Adrenal gland (tissue), 12 donors: ENCODE measurements around the gene APLP2. TPM values are rescaled to one million over a fixed set of nuclear protein-coding genes. Genes with fewer than 3 reads are reported as not detected.
A peak's percentile ranks its signal among the peaks of the same experiment; 100 is the strongest.

Experiments
- DNase-seq, 7 donors: peaks; one replicate each; pipeline ENCODE4 v3.0.0-alpha.2; 2019 to 2020
- H3K27ac ChIP-seq, 5 donors: fragments of 200-600 bp; sonication (generic) in 4 of 5; 1 replicate in 3 of 5; 2 replicates in 2 of 5; pipeline versions ENCODE4 v1.5.1 to v1.8.0; 2016 to 2020; ENCODE audit warnings: mild to moderate bottlenecking in 1 of 5
- H3K27me3 ChIP-seq: fragments of 200-600 bp; 2 replicates; pipeline ENCODE4 v1.8.0; 2021
- H3K36me3 ChIP-seq, 2 donors: fragments of 200-600 bp; replicated peaks in 1 of 2; 1 replicate in 1 of 2; 2 replicates in 1 of 2; pipeline versions ENCODE4 v1.5.1 to v1.8.0; 2018 to 2022
- H3K4me1 ChIP-seq, 2 donors: fragments of 200-600 bp; replicated peaks in 1 of 2; 1 replicate in 1 of 2; 2 replicates in 1 of 2; pipeline versions ENCODE4 v1.5.1 to v1.8.0; 2018 to 2021
- H3K4me3 ChIP-seq, 4 donors: fragments of 200-600 bp; sonication (generic) in 3 of 4; one replicate each; pipeline ENCODE4 v1.5.1; 2016 to 2018
- H3K9me3 ChIP-seq, 3 donors: fragments of 200-600 bp; sonication (generic) in 1 of 3; replicated peaks in 1 of 3; 1 replicate in 2 of 3; 2 replicates in 1 of 3; pipeline versions ENCODE4 v1.5.1 to v1.8.0; 2016 to 2021
- CTCF ChIP-seq, 6 experiments: fragments of 450-650 bp in 4 of 6; fragments of 200-600 bp in 2 of 6; sonication (generic) in 1 of 6; IDR thresholded peaks; 1 replicate in 5 of 6; 2 replicates in 1 of 6; pipeline versions ENCODE4 v1.5.1 to v1.8.0; 2016 to 2021; ENCODE audit warnings: antibody characterized with exemption in 6 of 6, mild to moderate bottlenecking in 2 of 6, moderate library complexity in 1 of 6
- POLR2A ChIP-seq, 2 donors: fragments of 450-650 bp; IDR thresholded peaks; one replicate each; pipeline ENCODE4 v1.6.1; 2017; ENCODE audit warnings: antibody characterized with exemption in 2 of 2, mild to moderate bottlenecking in 2 of 2, moderate library complexity in 1 of 2
- WGBS, 4 donors: extraction: QIAGEN DNeasy Blood & Tissue Kit in 2 of 4; methylation state at CpG; one replicate each; pipeline versions ENCODE4 v1.1.5 to v1.1.7; 2013 to 2017; 5-methylcytosine and 5-hydroxymethylcytosine counted together
- intact Hi-C, 2 donors: fragments of 100-400 bp; cut with DNase I; formaldehyde crosslinking; loops; one replicate each; pipeline versions ENCODE4 v1.14.1 to v1.15.0; 2022 to 2023
- polyA plus RNA-seq, 3 donors: library from polyadenylated mRNA; stranded (reverse); fragments of 200-250 nt in 2 of 3; fragments of 350-450 nt in 1 of 3; fragmentation: Illumina TruSeq in 1 of 3; extraction: RNeasy Lipid Tissue Mini Kit (QIAGEN cat#74804) in 1 of 3; gene quantifications; one replicate each; pipeline ENCODE4 v1.2.3, GENCODE V29; 2013 to 2014
- total RNA-seq, 9 donors: library from RNA; depleted of rRNA in 4 of 9; stranded (reverse); fragments of >200 nt in 4 of 9; fragments of 120-200 nt in 1 of 9; fragmentation: NEBNext Ultra II Directional in 1 of 9; extraction: Animal tissue kit (Norgen Biotek cat#: 25700) in 1 of 9; gene quantifications; one replicate each; pipeline versions ENCODE4 v1.1.0 to v1.2.4, GENCODE V29; 2013 to 2023
- donor health status: healthy with polysubstance abuse.
- donor health status: Bipolar disorder and iron deficiency.
- donor health status: DM: yes; HTN: yes; CAD: no.
- donor health status: DM: no; HTN: no; CAD: no.
- donor health status: DM: no; HTN: no; CAD: no.
- donor health status: DM: yes; HTN: yes; CAD: no.

The APLP2 gene
- total and polyA plus RNA-seq, 12 donors = 85.0 to 374 (median 273) TPM

GRCh38 chr11:130163346-130164220 lies 93.9 kb downstream of the APLP2 start:
- Histone ChIP-seq H3K27me3 (peaks cover 29% of the 10 kb centered on the region), H3K9me3 (no peaks in the 10 kb centered on the region), H3K4me3 (no peak overlapping the region), H3K27ac (peak overlapping the region in 1 of 5 donors; percentile 83), H3K4me1 (peaks cover 3 to 7% of the 10 kb centered on the region in 2 donors), H3K36me3 (no peaks in the 10 kb centered on the region)
- WGBS, 4 donors = 46 to 63% (median 49%) methylated on average over 8 to 13 of the region's 13 CpGs
- intact Hi-C loops = no loop called here
- no peak for TF ChIP-seq CTCF (IDR thresholded peaks at IDR 0.05)
- no peak for TF ChIP-seq POLR2A (IDR thresholded peaks at IDR 0.05)
- peak in 5 of 7 donors; percentile 35 to 57 (median 42) for DNase-seq

GRCh38 chr11:130164221-130164570 lies 94.5 kb downstream of the APLP2 start:
- DNase-seq = no peak
- intact Hi-C loops = no loop called here
- Histone ChIP-seq H3K4me1 (peaks cover 3 to 7% of the 10 kb centered on the region in 2 donors), H3K9me3 (no peaks in the 10 kb centered on the region), H3K27ac (peak overlapping the region in 1 of 5 donors; percentile 83), H3K27me3 (peaks cover 27% of the 10 kb centered on the region), H3K4me3 (no peak overlapping the region), H3K36me3 (no peaks in the 10 kb centered on the region)
- 55 to 73% (median 72%) methylated on average over 2 of the region's 2 CpGs for WGBS, 4 donors
- no peak for TF ChIP-seq CTCF (IDR thresholded peaks at IDR 0.05)
- TF ChIP-seq POLR2A (IDR thresholded peaks at IDR 0.05) = no peak

- intact Hi-C loops = no loop called here
- Histone ChIP-seq H3K9me3 (no peaks in the 10 kb centered on the region), H3K4me1 (peaks cover 0 to 3% of the 10 kb centered on the region in 2 donors), H3K4me3 (no peak overlapping the region), H3K27ac (peak overlapping the region in 3 of 5 donors; percentile 56 to 83 (median 56)), H3K27me3 (peaks cover 12% of the 10 kb centered on the region), H3K36me3 (no peaks in the 10 kb centered on the region)
- 74 to 80% (median 78%) methylated on average over 9 of the region's 9 CpGs for WGBS, 4 donors
- DNase-seq = peak in 3 of 7 donors; percentile 48 to 62 (median 50)
- TF ChIP-seq POLR2A (IDR thresholded peaks at IDR 0.05) = no peak
- no peak for TF ChIP-seq CTCF (IDR thresholded peaks at IDR 0.05)
Observed at GRCh38 chr11:130165601-130166456, 96.1 kb downstream of the APLP2 start.

- Histone ChIP-seq H3K4me1 (peaks cover 0 to 3% of the 10 kb centered on the region in 2 donors), H3K36me3 (no peaks in the 10 kb centered on the region), H3K9me3 (no peaks in the 10 kb centered on the region), H3K27ac (peak overlapping the region in 3 of 5 donors; percentile 56 to 83 (median 56)), H3K27me3 (peaks cover 11% of the 10 kb centered on the region), H3K4me3 (no peak overlapping the region)
- peak; percentile 74 to 94 (median 92) for DNase-seq
- TF ChIP-seq POLR2A (IDR thresholded peaks at IDR 0.05) (peak in 1 of 2 donors; percentile 49), CTCF (IDR thresholded peaks at IDR 0.05) (no peak)
- 19 to 34% (median 27%) methylated on average over 4 of the region's 4 CpGs for WGBS, 4 donors
- intact Hi-C loops = no loop called here
Observed at GRCh38 chr11:130166457-130166784, 96.7 kb downstream of the APLP2 start.
